GM23338 (cell line): ENCODE results near the gene PSMG2.

Experiments used
- CREB1 ChIP-seq: fragments of 250-450 bp; sonication (Bioruptor Pico); IDR thresholded peaks from 2 replicates; pipeline ENCODE4 v1.5.0; 2020; ENCODE audit warnings: low read depth, mild to moderate bottlenecking, moderate library complexity
- CTCF ChIP-seq, 2 experiments: fragments of 200-600 bp in 1 of 2; sonication (generic) in 1 of 2; conservative IDR thresholded peaks; 2 replicates each; pipeline versions ENCODE4 v1.5.1 to v1.6.1; 2016 to 2017; ENCODE audit warnings: antibody characterized with exemption in 2 of 2, low read depth in 2 of 2, mild to moderate bottlenecking in 2 of 2, moderate library complexity in 1 of 2
- ETS1 ChIP-seq: IDR thresholded peaks from 2 replicates; pipeline ENCODE4 v1.6.1; 2016; ENCODE audit warnings: antibody characterized with exemption
- EZH2 ChIP-seq: fragments of 200-600 bp; sonication (generic); IDR thresholded peaks from one replicate; pipeline ENCODE4 v1.8.0; 2017; ENCODE audit warnings: antibody characterized with exemption, mild to moderate bottlenecking, low read depth; ENCODE audit not compliant: unreplicated experiment
- EZH2phosphoT487 ChIP-seq: fragments of 200-600 bp; sonication (generic); IDR thresholded peaks from one replicate; pipeline ENCODE4 v1.8.1; 2018; ENCODE audit warnings: antibody characterized with exemption; ENCODE audit not compliant: unreplicated experiment
- JUNB ChIP-seq: IDR thresholded peaks from one replicate; pipeline ENCODE4 v1.6.1; 2016; ENCODE audit warnings: antibody characterized with exemption; ENCODE audit not compliant: unreplicated experiment
- NANOG ChIP-seq: IDR thresholded peaks from 2 replicates; pipeline ENCODE4 v1.6.1; 2016; ENCODE audit warnings: antibody characterized with exemption, borderline replicate concordance
- POLR2AphosphoS5 ChIP-seq: IDR thresholded peaks from 2 replicates; pipeline ENCODE4 v1.6.1; 2016; ENCODE audit warnings: antibody characterized with exemption, low read depth
- REST ChIP-seq: IDR thresholded peaks from one replicate; pipeline ENCODE4 v1.6.1; 2018; ENCODE audit warnings: antibody characterized with exemption; ENCODE audit not compliant: unreplicated experiment
- ZNF114 ChIP-seq: fragments of 250-450 bp; sonication (Bioruptor Pico); IDR thresholded peaks from 2 replicates; pipeline ENCODE4 v1.5.0; 2020; ENCODE audit warnings: mild to moderate bottlenecking, moderate library complexity
- ZNF331 ChIP-seq: fragments of 250-450 bp; sonication (Bioruptor Pico); IDR thresholded peaks from 2 replicates; pipeline ENCODE4 v1.5.0; 2020; ENCODE audit warnings: low read depth, mild to moderate bottlenecking, moderate library complexity
- ZNF462 ChIP-seq: fragments of 250-450 bp; sonication (Bioruptor Pico); IDR thresholded peaks from 2 replicates; pipeline ENCODE4 v1.5.0; 2020; ENCODE audit warnings: mild to moderate bottlenecking, moderate library complexity

GRCh38 chr18:12750715-12751502, 48.1 kb downstream of the PSMG2 start:
- TF ChIP-seq CTCF (conservative IDR thresholded peaks at IDR 0.05; ENCODE audit: low read depth in 2 of 2) (no peak), POLR2AphosphoS5 (no peak), ZNF331 (CRISPR knock-in tag) (no peak), REST (no peak), EZH2phosphoT487 (no peak), NANOG (no peak), JUNB (no peak), EZH2 (no peak), CREB1 (CRISPR knock-in tag) (no peak), ETS1 (no peak), ZNF114 (CRISPR knock-in tag) (no peak), ZNF462 (CRISPR knock-in tag) (no peak)
